HG02571 (cell line): ENCODE data around the gene GPATCH11.

Experiments used
- ATAC-seq: cut with Tn5 transposase; IDR thresholded peaks from one replicate; pipeline ENCODE4 v1.9.1; 2021; ENCODE audit warnings: mild to moderate bottlenecking, moderate library complexity; ENCODE audit not compliant: unreplicated experiment

The GPATCH11 gene

GRCh38 chr2:37083873-37084794 is at the start of gene GPATCH11, which contains the start of gene HEATR5B:
TSS of gene GPATCH11 (plus strand) at chr2:37084518. CDS start at chr2:37088382, 3,864 bp downstream.
TSS of gene HEATR5B (minus strand) at chr2:37084372. CDS start at chr2:37083414, 958 bp downstream.
- ATAC-seq, result peak; percentile 88

- no peak for ATAC-seq
These were observed 46.5 kb upstream of the GPATCH11 start for GRCh38 chr2:37037771-37038170.

GRCh38 chr2:37039580-37039979 is 44.7 kb upstream of the GPATCH11 start:
- ATAC-seq, result no peak

- ATAC-seq, result no peak
These were observed 31.6 kb upstream of the GPATCH11 start for GRCh38 chr2:37052600-37053332.

GRCh38 chr2:37059841-37060240 is 24.5 kb upstream of the GPATCH11 start:
- no peak for ATAC-seq

- ATAC-seq, result no peak
These were observed 23.9 kb upstream of the GPATCH11 start for GRCh38 chr2:37060446-37060845.

- no peak for ATAC-seq
These were observed 23.2 kb upstream of the GPATCH11 start for GRCh38 chr2:37061013-37061711.

GRCh38 chr2:37061776-37062175 is 22.5 kb upstream of the GPATCH11 start:
- no peak for ATAC-seq

- ATAC-seq, result no peak
These were observed 15.6 kb upstream of the GPATCH11 start for GRCh38 chr2:37068686-37069085.

- no peak for ATAC-seq
These were observed 13.4 kb upstream of the GPATCH11 start for GRCh38 chr2:37070931-37071330.

- ATAC-seq, result no peak
These were observed 4.1 kb upstream of the GPATCH11 start for GRCh38 chr2:37080266-37080665.

GRCh38 chr2:37080689-37081088 is 3.6 kb upstream of the GPATCH11 start:
- no peak for ATAC-seq

GRCh38 chr2:37084797-37085196 is 479 bp downstream of the GPATCH11 start:
- ATAC-seq, result no peak

GRCh38 chr2:37085731-37086147 is 1.4 kb downstream of the GPATCH11 start:
- ATAC-seq, result no peak

GRCh38 chr2:37090019-37090477 is 5.7 kb downstream of the GPATCH11 start:
- ATAC-seq, result peak; percentile 80

- ATAC-seq, result no peak
These were observed 7.6 kb downstream of the GPATCH11 start for GRCh38 chr2:37091873-37092272.

- ATAC-seq, result no peak
These were observed 12.2 kb downstream of the GPATCH11 start for GRCh38 chr2:37096568-37096967.

- ATAC-seq, result no peak
These were observed 14.2 kb downstream of the GPATCH11 start for GRCh38 chr2:37098416-37099118.

GRCh38 chr2:37100054-37100453 is 15.7 kb downstream of the GPATCH11 start:
- ATAC-seq, result no peak

- ATAC-seq, result no peak
These were observed 18.3 kb downstream of the GPATCH11 start for GRCh38 chr2:37102588-37102987.
